Measurements from ENCODE around the gene RIBC2. TPM values are rescaled to one million over a fixed set of nuclear protein-coding genes. Genes with fewer than 3 reads are reported as not detected.

The RIBC2 gene
- total and polyA plus RNA-seq, 11 donors: 0.07 to 1.0 TPM; not detected in 9

Other genes with a start within 250 kb of the RIBC2 start
- 10 to 100 TPM; 11.7 to 42.6 (median 14.4) TPM for gene NUP50, start 249.8 kb upstream of the RIBC2 start, total RNA-seq
- gene NUP50, start 249.8 kb upstream of the RIBC2 start, polyA plus RNA-seq: 10 to 100 TPM in 1 of 2 donors, 1 to 10 TPM in 1; 5.8 to 10.5 TPM
- 10 to 100 TPM; 14.7 to 67.1 (median 18.7) TPM for gene KIAA0930, start 172.8 kb upstream of the RIBC2 start, total RNA-seq
- gene KIAA0930, start 172.8 kb upstream of the RIBC2 start, polyA plus RNA-seq: 10 to 100 TPM in 1 of 2 donors, 1 to 10 TPM in 1; 8.5 to 25.1 TPM
- under 1 TPM in 2 of 9 donors, not detected in 7; 0.34 to 0.45 TPM for gene UPK3A, start 128.7 kb upstream of the RIBC2 start, total RNA-seq
- gene UPK3A, start 128.7 kb upstream of the RIBC2 start, polyA plus RNA-seq: under 1 TPM in 1 of 2 donors, not detected in 1; 0.15 TPM
- 10 to 100 TPM in 6 of 9 donors, 1 to 10 TPM in 3; 4.0 to 46.8 (median 15.0) TPM for gene FAM118A, start 103.8 kb upstream of the RIBC2 start, total RNA-seq
- 10 to 100 TPM; 13.1 to 17.4 TPM for gene FAM118A, start 103.8 kb upstream of the RIBC2 start, polyA plus RNA-seq
- not detected for gene SMC1B, start 94 bp upstream of the RIBC2 start, total RNA-seq
- not detected for gene SMC1B, start 94 bp upstream of the RIBC2 start, polyA plus RNA-seq
- gene FBLN1, start 89.2 kb downstream of the RIBC2 start, total RNA-seq: 100 to 1,000 TPM in 1 of 9 donors, 10 to 100 TPM in 8; 30.0 to 239 (median 50.3) TPM
- gene FBLN1, start 89.2 kb downstream of the RIBC2 start, polyA plus RNA-seq: 10 to 100 TPM; 22.4 to 36.8 TPM